Heart right ventricle (tissue), 16 donors: ENCODE measurements around the gene SYDE2. TPM values are rescaled to one million over a fixed set of nuclear protein-coding genes. Genes with fewer than 3 reads are reported as not detected.
"Not testable (repeated sequence)": the region's sequence is repeated elsewhere in the genome, so short reads cannot be mapped to it uniquely, and the experiment has no call there.

Source experiments
- ATAC-seq, 8 donors: fragments of 200-7000 bp; cut with Tn5 transposase; one replicate each; pipeline ENCODE4 v1.9.1; 2020; ENCODE audit warnings: mild to moderate bottlenecking in 8 of 8, moderate library complexity in 8 of 8, moderate number of reproducible peaks in 1 of 8
- DNase-seq, 2 donors: peaks; one replicate each; pipeline ENCODE4 v3.0.0-alpha.2; 2020
- H3K27ac ChIP-seq, 10 donors: fragments of 200-600 bp; sonication (generic) in 2 of 10; one replicate each; pipeline versions ENCODE4 v1.5.0 to v1.8.0; 2020 to 2022; ENCODE audit warnings: mild to moderate bottlenecking in 3 of 10
- H3K27me3 ChIP-seq, 7 donors: fragments of 200-600 bp; one replicate each; pipeline ENCODE4 v1.8.0; 2021 to 2022; ENCODE audit warnings: mild to moderate bottlenecking in 2 of 7
- H3K36me3 ChIP-seq, 9 donors: fragments of 200-600 bp; sonication (generic) in 1 of 9; one replicate each; pipeline versions ENCODE4 v1.5.0 to v1.8.0; 2020 to 2022; ENCODE audit warnings: mild to moderate bottlenecking in 2 of 9
- H3K4me1 ChIP-seq, 9 donors: fragments of 200-600 bp; sonication (generic) in 1 of 9; one replicate each; pipeline versions ENCODE4 v1.5.0 to v1.8.0; 2020 to 2022; ENCODE audit warnings: mild to moderate bottlenecking in 4 of 9
- H3K4me3 ChIP-seq, 10 donors: fragments of 200-600 bp; sonication (generic) in 2 of 10; one replicate each; pipeline versions ENCODE4 v1.5.0 to v1.8.0; 2020 to 2022; ENCODE audit warnings: mild to moderate bottlenecking in 7 of 10, moderate library complexity in 2 of 10
- H3K9me3 ChIP-seq, 11 donors: fragments of 200-600 bp in 10 of 11; sonication (generic) in 2 of 11; one replicate each; pipeline versions ENCODE4 v1.5.0 to v1.8.0; 2013 to 2022; ENCODE audit warnings: mild to moderate bottlenecking in 2 of 11, control low read depth in 1 of 11, moderate library complexity in 1 of 11
- CTCF ChIP-seq, 9 donors: fragments of 200-600 bp; sonication (generic) in 2 of 9; IDR thresholded peaks; one replicate each; pipeline versions ENCODE4 v1.5.0 to v1.8.0; 2021 to 2022; ENCODE audit warnings: antibody characterized with exemption in 9 of 9, mild to moderate bottlenecking in 5 of 9, moderate library complexity in 1 of 9
- WGBS, 2 donors: extraction: QIAGEN DNeasy Blood & Tissue Kit; methylation state at CpG; one replicate each; pipeline ENCODE4 v1.1.7; 2013; ENCODE audit warnings: inconsistent platforms in 1 of 2; 5-methylcytosine and 5-hydroxymethylcytosine counted together
- intact Hi-C, 10 donors: fragments of 100-400 bp; cut with DNase I; formaldehyde crosslinking; loops; one replicate each; pipeline versions ENCODE4 v1.11.1 to v1.14.2; 2022
- polyA plus RNA-seq, 2 donors: library from polyadenylated mRNA; stranded (reverse); fragments of 200-250 nt; gene quantifications; one replicate each; pipeline ENCODE4 v1.2.3, GENCODE V29; 2013
- total RNA-seq, 10 donors: library from RNA; stranded (reverse); fragmentation: NEBNext Ultra II Directional in 3 of 10; extraction: Animal tissue kit (Norgen Biotek cat#: 25700) in 3 of 10; gene quantifications; one replicate each; pipeline versions ENCODE4 v1.2.1 to v1.2.4, GENCODE V29; 2021 to 2023
- donor health status: Arrhythmogenic right ventricular cardiomyopathy.
- donor health status: ischemic (EF 13 %, LVEDD 7.1; RV severe dilation, severe dysfunction).
- donor health status: healthy with polysubstance abuse.
- donor health status: DM: no; HTN: yes; CAD: no.
- donor health status: DM: no; HTN: no; CAD: no.
- donor health status: ischemic (EF 25% LVEDD 6.9; RV normal size, moderate dysfunction).
- donor health status: ischemic (EF 25% LVEDD 5.7; RV mildly dilated, moderate dysfunction).
- donor health status: healthy.
- donor health status: DM: yes; HTN: yes; CAD: no.
- donor health status: Ischemic cardiomyopathy.
- donor health status: ischemic (EF 35%, LVEDD 5.7; RV mildly dilated, moderate dysfunction).
- donor health status: nonischemic (EF 11% LVEDD 7.7; RV severe dilation, severe dysfunction).
- donor health status: DM: yes; HTN: yes; CAD: no.
- donor health status: PGD.
- donor health status: ischemic (EF 29% LVEDD 5.4; RV normal size, mild dysfunction).
- donor health status: nonischemic (EF 23%, LVEDD 6.1; RV moderate dilation, normal function).

Gene SYDE2
- total and polyA plus RNA-seq, 12 donors = 1.1 to 24.7 (median 20.9) TPM

- no peaks in the 10 kb centered on the region for H3K27me3 ChIP-seq
- intact Hi-C loops = no loop called here
- no peak overlapping the region for H3K4me3 ChIP-seq
- no peak overlapping the region for H3K27ac ChIP-seq
- DNase-seq (no peak), ATAC-seq (no peak)
- WGBS, 2 donors = 64 to 65% methylated on average over 5 of the region's 5 CpGs
- H3K4me1 ChIP-seq = peaks cover 0 to 8% (median 0%) of the 10 kb centered on the region in 9 donors
- H3K9me3 ChIP-seq = no peaks in the 10 kb centered on the region
- no peak for TF ChIP-seq CTCF (IDR thresholded peaks at IDR 0.05)
- H3K36me3 ChIP-seq = peaks cover 0 to 10% (median 0%) of the 10 kb centered on the region in 9 donors
Measured at GRCh38 chr1:85188530-85188929, 12.3 kb downstream of the SYDE2 start.

- DNase-seq, H3K9me3 ChIP-seq, H3K4me3 ChIP-seq, H3K27me3 ChIP-seq, H3K36me3 ChIP-seq, ATAC-seq, intact Hi-C loops, H3K27ac ChIP-seq: not testable (repeated sequence)
- WGBS, 2 donors = 71 to 100% methylated on average over 1 to 2 of the region's 3 CpGs
- peaks cover 0 to 16% (median 3%) of the 10 kb centered on the region in 9 donors for H3K4me1 ChIP-seq
Measured at GRCh38 chr1:85187021-85187420, 13.8 kb downstream of the SYDE2 start.

GRCh38 chr1:85184245-85184644 lies 16.6 kb downstream of the SYDE2 start:
- Histone ChIP-seq H3K4me3 (no peak overlapping the region), H3K27me3 (no peaks in the 10 kb centered on the region), H3K9me3 (no peaks in the 10 kb centered on the region), H3K4me1 (peaks cover 0 to 16% (median 4%) of the 10 kb centered on the region in 9 donors), H3K27ac (no peak overlapping the region), H3K36me3 (no peaks in the 10 kb centered on the region)
- ATAC-seq (no peak), DNase-seq (no peak)
- WGBS, 2 donors = 28 to 39% methylated on average over 1 of the region's 1 CpG
- no peak for TF ChIP-seq CTCF (IDR thresholded peaks at IDR 0.05)
- intact Hi-C loops = no loop called here

- Histone ChIP-seq H3K36me3 (no peaks in the 10 kb centered on the region), H3K4me1 (peaks cover 0 to 16% (median 4%) of the 10 kb centered on the region in 9 donors), H3K27me3 (no peaks in the 10 kb centered on the region), H3K4me3 (no peak overlapping the region), H3K27ac (peak overlapping the region in 3 of 10 donors; percentile 5 to 48 (median 15)), H3K9me3 (no peaks in the 10 kb centered on the region)
- WGBS, 2 donors = 22 to 37% methylated on average over 6 of the region's 6 CpGs
- peak in 3 of 8 donors; percentile 13 to 66 (median 50) for ATAC-seq
- no peak for DNase-seq
- intact Hi-C loops = no loop called here
- TF ChIP-seq CTCF (IDR thresholded peaks at IDR 0.05) = no peak
Measured at GRCh38 chr1:85182700-85183099, 18.1 kb downstream of the SYDE2 start.

GRCh38 chr1:85180869-85181268 lies 19.9 kb downstream of the SYDE2 start:
- Histone ChIP-seq H3K4me1 (peaks cover 0 to 16% (median 4%) of the 10 kb centered on the region in 9 donors), H3K36me3 (no peaks in the 10 kb centered on the region), H3K4me3 (no peak overlapping the region), H3K9me3 (no peaks in the 10 kb centered on the region), H3K27ac (no peak overlapping the region), H3K27me3 (no peaks in the 10 kb centered on the region)
- ATAC-seq = no peak
- no peak for DNase-seq
- intact Hi-C loops = no loop called here
- TF ChIP-seq CTCF (IDR thresholded peaks at IDR 0.05) = no peak
- WGBS, 2 donors = 87 to 100% methylated on average over 2 of the region's 2 CpGs
